Measurements from ENCODE around the gene SULT1B1.

SULT1B1 gene

DNA sequence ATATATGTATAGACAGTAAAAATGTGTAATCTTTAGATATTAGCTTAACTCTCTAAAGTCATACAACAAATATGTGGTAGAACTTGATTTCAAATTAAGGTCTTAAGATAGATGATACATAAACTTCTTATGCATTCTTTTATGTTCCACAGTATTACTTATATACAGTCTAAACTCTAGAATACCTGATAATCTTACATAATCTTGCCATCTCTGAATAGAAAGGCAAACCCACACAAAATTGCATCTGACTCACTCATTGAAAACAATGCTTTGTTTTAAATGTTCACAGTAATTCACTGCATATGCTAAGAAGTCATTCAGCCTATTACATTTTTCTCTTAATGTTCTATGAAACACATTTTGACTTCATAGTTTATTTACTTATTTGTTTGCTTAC, 10.1 kb downstream of the SULT1B1 start:
- DNase-seq (ENCODE audit: low read depth, low spot score) = no peak

DNA sequence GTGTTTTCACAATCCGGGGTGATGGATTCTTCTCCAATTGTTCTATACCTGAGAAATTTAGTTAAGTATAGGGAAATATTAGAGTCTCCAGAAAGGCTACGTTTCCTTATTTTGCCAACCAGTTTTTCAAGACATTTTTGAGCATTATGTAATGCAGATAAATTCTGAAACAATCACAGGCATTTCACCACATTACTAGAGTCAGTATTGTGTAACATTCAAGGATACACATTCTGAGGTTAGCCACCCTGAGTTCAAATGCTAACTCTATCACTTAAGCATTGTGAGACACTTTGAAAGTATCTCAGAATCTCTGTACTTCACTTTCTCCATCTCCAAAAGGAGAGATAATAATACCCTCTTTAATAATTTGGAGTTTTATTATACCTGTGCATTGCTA, 10.6 kb downstream of the SULT1B1 start:
- no peak for DNase-seq (ENCODE audit: low read depth, low spot score)

DNA sequence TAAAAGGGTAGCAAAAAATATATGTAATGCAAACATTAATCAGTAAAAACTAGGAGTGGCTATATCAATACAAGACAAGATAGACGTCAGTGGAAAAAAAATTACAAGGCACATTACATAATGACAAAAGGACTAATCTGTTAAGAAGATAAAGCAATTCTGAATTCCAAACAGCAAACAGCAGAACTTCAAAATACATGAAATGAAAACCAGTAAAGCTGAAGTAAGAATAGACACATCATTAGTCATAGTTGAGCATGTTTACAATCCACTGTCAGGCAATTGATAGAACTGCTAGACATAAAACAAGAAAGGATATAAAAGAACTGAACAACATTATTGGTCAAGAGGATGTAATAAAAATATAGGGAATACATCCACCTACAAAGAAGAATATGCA, 12.2 kb downstream of the SULT1B1 start:
- DNase-seq (ENCODE audit: low read depth, low spot score) = no peak

DNA sequence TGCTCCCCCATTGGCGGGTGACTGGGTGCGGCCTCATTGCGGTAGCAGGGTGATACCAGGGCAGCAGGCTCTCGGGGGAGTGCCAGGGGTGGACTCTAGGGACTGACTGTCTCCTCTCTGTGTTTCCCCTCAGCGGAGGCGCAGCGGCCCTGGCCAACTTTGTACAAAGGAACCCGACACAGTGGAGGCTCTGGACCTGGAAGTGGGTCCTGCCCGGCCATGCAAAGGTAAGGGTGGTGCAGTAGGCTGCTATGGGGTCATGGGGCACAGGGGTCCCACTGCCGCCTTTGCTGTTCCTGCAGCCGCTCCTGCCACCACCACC, 16.3 kb downstream of the SULT1B1 start:
- DNase-seq (ENCODE audit: low read depth, low spot score) = no peak

DNA sequence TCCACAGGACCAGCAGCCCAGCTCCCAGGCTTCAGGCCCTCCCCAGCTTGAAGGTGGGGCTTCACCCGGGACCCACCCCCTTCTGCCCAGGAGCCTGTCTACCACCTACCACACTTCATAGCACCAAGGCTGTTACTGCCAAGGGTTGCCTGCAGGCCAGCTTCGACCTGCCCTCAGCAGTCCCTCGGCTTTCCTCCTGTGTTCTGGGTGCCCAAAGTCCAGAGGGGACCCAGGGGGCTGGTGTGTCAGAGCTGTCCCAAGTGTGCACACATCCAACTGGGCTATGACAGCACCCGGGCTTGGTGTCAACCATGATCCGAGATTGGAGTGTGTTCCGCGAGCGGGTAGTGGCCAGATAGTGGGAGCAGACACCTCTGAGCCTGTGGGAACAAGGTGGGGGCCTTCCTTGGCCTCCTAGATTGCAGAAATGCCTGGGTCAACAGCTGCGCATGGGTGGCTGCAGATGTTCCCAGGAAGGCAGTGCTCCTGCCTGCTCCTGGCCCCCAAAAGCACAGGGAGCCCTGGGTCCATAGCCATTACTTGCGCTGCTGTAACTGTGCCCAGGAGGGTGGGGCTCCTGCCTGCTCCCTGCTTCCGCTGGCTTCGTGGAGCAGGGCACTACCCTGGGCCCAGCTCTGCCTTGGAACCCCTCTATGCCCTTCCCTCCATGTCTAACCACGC, 16.8 kb downstream of the SULT1B1 start:
- no peak for DNase-seq (ENCODE audit: low read depth, low spot score)

DNA sequence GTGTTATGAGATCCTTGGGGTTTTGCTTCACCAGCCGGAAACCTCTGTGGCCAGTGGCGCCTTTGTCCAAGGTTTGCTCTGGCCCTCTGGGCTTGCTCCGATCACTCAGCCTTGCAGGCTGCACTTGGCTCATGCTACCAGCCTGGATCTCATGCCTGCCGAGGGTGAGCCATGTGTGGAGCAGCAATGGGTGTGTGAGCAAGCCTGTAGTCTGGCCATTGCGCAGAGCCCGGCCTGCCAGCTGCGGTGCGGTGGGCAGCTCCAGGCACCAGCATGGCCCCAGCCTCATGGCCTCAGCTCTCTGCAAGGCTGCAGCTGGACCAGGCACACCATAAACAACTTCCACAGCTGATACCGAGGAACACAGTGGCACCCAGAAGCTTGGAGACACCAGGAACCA, 17.8 kb downstream of the SULT1B1 start:
- no peak for DNase-seq (ENCODE audit: low read depth, low spot score)

DNA sequence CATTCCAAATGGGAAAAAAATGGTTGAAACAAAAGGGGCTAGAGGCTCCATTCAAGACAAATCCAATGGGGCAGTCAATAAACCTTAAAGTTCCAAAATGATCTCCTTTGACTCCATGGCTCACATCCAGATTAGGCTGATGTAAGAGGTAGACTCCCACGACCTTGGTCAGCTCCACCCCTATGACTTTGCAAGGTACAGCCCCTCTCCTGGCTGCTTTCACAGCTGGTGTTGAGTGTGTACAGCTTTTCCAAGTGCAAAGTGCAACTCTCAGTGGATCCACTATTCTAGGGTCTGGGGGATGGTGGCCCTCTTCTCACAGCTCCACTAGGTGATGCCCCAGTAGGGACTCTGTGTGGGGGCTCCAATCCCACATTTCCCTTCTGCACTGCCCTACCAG, 21.5 kb downstream of the SULT1B1 start:
- DNase-seq (ENCODE audit: low read depth, low spot score) = no peak

DNA sequence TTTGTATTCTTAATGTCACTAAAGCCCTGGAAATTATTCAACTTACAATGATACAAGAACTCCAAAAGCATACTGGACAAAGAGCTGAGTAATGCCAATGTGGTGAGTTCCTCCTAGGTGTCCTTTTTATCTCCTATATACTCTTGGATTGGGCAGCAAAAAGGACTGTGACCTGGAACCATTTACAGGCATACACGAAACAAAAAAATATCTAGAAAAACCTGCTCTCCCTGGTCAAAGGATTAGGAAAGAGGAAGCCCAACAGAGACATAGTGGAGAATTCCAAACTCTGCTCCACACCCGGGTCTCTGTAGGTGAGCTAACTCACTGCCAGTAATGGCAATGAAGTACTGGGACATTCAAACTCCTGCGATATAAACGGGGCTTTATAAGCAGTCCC, 25.3 kb downstream of the SULT1B1 start:
- no peak for DNase-seq (ENCODE audit: low read depth, low spot score)

DNA sequence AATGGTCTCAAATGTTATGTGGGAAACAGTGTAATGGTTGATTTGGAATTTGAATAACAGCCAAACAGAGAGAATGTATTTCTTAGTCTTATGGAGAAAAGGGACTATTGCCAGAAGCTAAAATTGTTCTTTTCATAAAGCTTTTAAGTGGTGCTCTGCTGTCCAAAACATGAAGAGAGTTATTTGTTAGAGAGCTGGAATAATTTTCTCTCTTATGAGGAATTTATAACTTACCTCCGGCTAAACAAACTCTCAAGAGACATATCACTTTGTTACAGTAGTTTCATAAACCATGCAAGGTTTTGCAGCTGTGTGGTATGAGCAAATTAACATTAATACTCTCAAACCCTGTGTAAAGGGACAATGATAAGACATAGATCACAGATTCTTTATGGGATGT, 28.6 kb downstream of the SULT1B1 start:
- no peak for DNase-seq (ENCODE audit: low read depth, low spot score)

DNA sequence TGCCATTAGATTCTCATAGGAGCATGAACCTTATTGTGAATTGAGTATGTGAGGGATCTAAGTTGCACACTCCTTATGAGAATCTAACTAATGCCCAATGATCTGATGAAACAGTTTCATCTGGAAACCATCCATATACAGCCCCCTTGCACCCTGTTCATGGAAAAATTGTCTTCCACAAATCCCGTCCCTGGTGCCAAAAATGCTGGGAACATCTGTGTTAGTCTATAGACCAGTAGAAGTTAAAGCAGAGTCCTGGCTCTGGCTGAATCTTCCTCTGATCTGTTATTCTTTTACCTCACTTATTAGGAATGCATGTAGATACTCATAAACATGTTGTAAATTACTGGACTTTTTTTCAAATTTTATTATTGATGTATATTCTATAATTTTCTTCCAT, 29.2 kb downstream of the SULT1B1 start:
- DNase-seq (ENCODE audit: low read depth, low spot score) = no peak

DNA sequence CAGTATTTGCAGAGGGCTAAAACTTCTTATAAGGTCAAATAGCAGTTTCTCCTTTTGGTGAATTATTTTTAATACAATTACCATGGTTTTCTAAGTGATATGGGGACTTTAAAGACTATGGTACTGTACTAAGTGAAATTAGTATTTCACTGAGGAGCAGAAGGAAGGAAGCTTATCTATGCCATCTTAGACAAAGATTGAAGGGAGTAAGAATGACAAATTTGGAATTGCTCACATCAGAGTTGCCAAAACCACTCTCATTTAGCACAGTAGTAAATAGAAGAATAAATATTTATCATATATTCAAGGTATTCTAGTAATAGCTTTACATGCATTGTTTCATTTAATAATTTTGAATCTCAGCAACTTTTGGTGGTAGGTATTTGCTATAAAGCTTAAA, 30.4 kb downstream of the SULT1B1 start:
- no peak for DNase-seq (ENCODE audit: low read depth, low spot score)

DNA sequence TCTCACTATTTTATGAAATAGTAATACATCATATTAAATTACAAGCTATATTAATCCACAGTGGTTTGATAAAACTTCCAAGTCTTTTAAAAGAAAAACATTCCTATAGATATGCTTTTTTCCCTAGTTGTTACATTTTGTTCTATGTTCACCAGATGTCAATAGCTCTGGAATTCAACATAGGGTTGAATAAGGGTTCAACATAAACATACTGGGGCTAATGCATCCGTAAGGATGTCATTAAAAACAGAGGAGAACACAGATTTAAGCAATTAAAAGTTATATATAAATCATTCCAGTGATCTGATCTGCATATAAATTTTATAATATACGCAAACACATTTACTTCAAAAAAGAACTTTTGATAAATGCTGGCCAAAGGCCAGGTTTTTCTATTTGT, 32.5 kb downstream of the SULT1B1 start:
- no peak for DNase-seq (ENCODE audit: low read depth, low spot score)

DNA sequence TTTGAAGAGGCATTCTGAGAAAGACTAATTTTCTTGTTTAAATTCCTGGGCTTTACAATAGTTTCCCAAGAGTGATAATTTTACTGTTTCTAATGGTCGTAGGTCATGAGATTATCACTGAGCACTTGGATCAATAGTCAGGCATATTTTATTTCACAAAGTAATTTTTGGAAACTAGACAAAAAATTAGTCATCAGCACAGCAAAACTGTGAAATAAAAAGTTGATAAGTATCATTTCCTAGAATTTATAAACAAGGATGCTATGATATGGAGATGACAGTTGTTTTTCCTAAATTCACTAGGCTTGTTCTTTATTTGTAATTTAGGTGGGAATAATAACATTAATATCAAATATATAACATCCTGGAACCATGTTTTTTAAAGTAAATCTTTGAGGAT, 33.0 kb downstream of the SULT1B1 start:
- no peak for DNase-seq (ENCODE audit: low read depth, low spot score)

DNA sequence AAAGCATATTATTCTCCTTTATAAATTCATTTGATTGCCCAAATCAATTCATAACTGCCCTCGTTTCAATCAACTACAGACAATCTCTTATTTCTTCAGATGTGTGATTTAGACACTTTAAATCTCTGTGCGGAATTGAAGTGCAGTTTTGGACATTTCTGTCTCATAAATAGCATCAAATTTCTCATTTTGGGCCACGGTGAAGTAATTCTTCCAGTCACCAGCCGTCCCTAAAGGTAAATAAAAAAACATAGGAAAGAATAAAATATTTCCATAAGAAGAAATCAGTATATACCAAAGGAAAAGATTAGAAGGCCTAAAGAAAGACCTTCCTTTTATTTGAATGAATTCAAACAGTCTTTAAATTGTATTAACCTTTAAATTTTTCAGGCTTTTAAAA, 33.4 kb downstream of the SULT1B1 start:
- DNase-seq (ENCODE audit: low read depth, low spot score) = no peak

DNA sequence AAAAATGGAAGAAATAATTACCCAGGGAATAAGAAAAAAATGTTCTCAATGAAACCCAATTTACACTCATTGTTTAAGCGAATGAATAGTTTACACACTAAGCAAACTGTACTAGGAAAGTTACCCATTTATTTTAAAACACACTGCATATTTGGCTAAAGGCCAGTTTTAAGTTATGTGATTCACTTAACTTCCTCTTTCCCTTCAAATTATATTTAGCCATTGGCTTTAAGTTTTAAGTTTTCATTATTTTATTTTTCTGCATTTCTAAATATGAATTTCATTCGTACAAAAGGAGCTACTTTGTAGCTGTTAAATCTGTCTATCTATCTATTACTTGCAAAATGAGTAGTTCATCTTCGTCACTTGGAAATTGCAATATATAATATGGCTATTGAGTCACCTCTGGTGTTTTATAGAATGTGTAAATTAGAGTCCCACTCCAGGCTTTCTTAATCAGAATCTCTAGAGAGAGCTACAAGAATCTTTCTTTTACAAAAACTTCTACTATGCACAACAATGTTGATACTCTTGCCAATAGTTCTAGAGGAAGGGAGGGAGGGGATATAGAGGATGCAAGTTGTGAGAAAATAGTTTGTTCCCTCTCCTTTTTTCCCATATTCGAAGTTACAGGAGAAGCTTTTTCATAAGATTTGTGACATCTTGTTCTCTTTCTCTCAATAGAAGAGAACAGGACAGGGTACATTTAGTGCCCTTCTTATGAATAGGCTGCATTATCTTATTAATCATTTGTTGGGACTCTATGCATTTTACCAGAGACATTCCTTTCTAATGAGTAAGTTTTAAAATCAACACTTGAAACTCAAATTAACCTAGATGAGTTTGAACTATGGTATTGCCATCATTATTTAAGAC, 41.8 kb downstream of the SULT1B1 start:
- no peak for DNase-seq (ENCODE audit: low read depth, low spot score)

DNA sequence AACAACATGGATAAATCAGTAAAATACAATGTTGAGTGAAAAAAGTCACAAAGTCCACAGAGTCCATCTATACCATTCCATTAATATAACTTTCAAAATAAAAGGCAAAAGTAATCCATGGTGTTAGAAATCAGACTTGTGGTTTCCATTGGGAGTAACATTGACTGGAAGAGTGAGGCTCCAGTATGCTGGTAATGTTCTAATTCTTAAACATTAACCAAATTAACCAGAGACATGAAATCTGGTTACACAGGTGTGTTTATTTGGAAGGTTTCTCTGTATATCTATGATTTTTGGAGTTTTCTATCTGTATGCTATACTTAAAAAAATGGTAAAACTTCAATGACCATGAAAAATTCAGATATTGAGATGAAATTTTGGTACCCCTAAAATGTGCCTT, 42.6 kb downstream of the SULT1B1 start:
- DNase-seq (ENCODE audit: low read depth, low spot score) = no peak

DNA sequence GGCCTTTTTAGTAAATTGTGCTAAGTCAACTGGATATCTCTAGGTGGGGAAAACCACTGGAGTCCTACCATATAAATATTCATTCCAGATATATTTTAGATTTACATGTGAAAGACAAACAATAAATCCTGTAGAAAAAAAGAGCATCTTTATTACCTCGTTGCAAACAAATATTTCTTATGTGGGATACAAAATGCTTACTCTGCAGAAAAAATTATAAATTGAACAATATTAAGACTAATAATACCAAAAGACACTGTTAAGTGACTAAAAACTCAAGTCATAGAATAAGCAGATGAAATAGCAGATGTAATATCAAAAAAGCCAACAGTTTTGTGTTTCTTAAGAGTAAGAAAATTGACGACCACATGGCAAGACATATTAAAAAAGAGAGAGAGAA, 43.8 kb downstream of the SULT1B1 start:
- no peak for DNase-seq (ENCODE audit: low read depth, low spot score)

DNA sequence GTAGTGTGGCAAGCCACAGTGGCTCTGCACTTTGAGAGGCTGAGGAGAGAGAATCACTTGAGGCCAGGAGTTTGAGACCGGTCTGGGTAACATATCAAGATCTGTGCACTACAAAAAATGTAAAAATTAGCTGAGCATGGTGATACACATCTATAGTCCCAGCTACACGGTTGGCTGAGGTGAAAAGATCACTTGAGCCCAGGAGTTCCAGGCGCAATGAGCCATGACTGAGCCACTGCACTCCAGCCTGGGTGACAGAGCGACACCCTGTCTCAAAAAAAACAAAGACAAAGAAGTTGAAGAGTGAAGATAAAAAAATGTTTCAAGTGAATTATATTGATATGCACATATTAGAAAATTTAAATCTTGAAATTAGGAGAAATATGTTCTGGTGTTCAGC, 46.3 kb downstream of the SULT1B1 start:
- no peak for DNase-seq (ENCODE audit: low read depth, low spot score)

DNA sequence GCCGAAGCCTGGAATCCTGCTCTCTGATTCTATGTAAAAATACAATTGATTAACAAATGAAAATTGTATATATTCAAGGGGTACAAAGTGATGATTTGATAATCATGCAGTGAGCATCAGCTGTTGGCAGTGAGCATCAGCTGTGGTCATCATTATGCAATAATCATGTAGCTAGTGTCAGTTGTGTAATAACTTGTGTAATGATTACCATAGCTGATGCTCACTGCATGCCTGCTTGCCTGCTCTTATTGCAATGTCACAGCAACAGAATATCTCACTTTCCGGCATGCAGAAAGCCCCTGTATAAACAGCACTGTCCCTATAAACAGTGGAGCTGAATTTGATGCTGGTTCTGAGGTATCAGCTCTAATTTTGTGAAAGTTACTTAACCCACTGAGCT, 46.8 kb downstream of the SULT1B1 start:
- DNase-seq (ENCODE audit: low read depth, low spot score) = no peak

DNA sequence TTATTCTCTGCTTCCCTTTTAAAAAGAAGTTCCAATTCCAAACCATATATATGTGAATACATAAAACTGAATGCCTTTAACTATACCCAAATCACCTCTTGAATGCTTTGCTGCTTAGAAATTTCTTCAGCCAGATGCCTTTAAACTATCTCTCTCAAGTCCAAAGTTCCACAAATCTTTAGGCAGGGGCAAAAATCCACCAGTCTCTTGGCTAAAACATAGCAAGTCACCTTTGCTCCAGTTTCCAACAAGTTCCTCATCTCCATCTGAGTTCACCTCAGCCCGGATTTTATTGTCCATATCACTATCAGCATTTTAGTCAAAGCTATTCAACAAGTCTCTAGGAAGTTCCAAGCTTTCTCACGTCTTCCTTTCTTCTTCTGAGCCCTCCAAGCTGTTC, 49.8 kb downstream of the SULT1B1 start:
- no peak for DNase-seq (ENCODE audit: low read depth, low spot score)

DNA sequence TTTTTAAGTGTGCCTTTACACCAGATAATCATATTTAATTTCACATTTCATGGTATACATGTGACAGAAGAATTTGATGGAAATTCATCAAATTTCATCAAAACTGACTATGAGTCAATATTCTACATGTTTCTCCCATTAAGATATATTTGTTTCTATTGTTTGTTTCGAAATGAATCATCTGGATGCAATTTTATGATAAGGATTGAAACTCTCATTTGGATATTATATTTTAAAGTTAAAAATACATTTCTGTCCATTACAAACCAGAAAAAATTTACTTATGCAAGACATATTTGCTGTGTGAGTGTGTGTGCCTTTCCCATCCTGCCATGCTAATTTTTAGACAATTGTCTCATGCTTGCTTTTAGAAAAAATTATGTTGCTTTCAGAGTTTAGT, 52.2 kb downstream of the SULT1B1 start:
- DNase-seq (ENCODE audit: low read depth, low spot score) = no peak

DNA sequence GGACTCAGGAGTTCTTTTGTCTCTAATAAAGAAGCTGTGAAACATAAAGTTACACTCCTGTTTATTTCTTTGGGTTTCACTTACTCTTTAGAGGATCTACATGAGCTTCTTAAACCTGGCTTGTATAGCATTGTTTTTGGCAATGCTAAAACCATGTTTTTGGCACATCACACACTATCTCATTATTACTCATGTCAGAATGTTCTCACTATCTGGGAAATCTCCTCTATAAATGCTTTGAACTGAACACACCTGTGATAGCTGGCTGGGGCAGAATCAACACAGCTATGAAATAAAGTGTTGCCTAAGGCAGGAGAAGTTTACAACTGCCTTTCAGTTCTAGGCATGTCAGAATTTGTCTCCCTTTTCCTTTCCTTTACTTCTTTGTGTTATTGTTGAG, 52.6 kb downstream of the SULT1B1 start:
- DNase-seq (ENCODE audit: low read depth, low spot score) = no peak

DNA sequence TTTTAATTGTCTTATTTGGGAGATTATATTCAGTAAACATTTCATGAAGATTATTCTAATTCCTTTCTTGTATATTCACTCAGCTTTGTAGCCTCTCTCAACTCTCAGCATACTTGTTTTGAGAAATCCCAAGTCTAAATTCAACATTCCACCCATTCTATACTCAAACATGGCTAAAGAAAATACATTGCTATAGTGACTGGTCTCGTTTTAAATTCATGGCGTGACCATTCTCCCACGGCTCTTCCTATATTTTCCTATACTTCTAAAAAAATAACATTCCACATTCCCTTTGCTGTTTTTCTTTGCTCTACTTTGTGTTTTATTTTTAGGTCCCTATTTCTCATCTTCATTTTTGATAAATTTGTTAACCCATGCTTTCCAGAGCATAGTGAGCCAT, 58.2 kb downstream of the SULT1B1 start:
- DNase-seq (ENCODE audit: low read depth, low spot score) = no peak

DNA sequence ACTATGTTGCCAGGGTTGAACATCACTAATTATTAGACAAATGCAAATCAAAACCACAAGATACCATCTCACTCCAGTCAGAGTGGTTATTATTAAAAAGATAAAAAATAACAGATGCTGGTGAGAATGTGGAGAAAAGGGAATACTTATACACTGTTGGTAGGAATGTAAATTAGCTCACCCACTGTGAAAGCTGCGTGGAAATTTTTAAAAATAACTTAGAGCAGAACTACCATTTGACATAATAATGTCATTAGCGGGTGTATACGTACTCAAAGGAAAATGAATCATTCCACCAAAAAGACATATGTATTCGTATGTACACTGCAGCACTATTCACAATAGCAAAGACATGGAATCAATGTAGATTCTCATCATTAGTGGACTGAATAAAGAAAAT, 58.7 kb downstream of the SULT1B1 start:
- DNase-seq (ENCODE audit: low read depth, low spot score) = no peak
